Vagina (tissue), 2 donors: ENCODE measurements around the gene PCNT. TPM values are rescaled to one million over a fixed set of nuclear protein-coding genes. Genes with fewer than 3 reads are reported as not detected.
"Not testable (repeated sequence)": the region's sequence is repeated elsewhere in the genome, so short reads cannot be mapped to it uniquely, and the experiment has no call there.

Experiments used
- DNase-seq, 2 donors: peaks; one replicate each; pipeline ENCODE4 v3.0.0-alpha.2; 2017; ENCODE audit errors: extremely low spot score in 2 of 2
- H3K27ac ChIP-seq: fragments of 200-600 bp; sonication (generic); one replicate; pipeline ENCODE4 v1.5.1; 2019
- H3K27me3 ChIP-seq: fragments of 200-600 bp; sonication (generic); one replicate; pipeline ENCODE4 v1.5.1; 2019
- H3K36me3 ChIP-seq, 2 donors: fragments of 200-600 bp; sonication (generic); one replicate each; pipeline ENCODE4 v1.5.1; 2017 to 2019
- H3K4me1 ChIP-seq: fragments of 200-600 bp; sonication (generic); one replicate; pipeline ENCODE4 v1.5.1; 2019
- H3K4me3 ChIP-seq, 2 donors: fragments of 200-600 bp; sonication (generic); 1 replicate in 1 of 2; 2 replicates in 1 of 2; pipeline ENCODE4 v1.5.1; 2016 to 2019
- H3K9me3 ChIP-seq: fragments of 200-600 bp; sonication (generic); one replicate; pipeline ENCODE4 v1.5.1; 2019
- CTCF ChIP-seq, 3 experiments: fragments of 450-650 bp in 2 of 3; fragments of 200-600 bp in 1 of 3; sonication (generic) in 1 of 3; IDR thresholded peaks; one replicate each; pipeline ENCODE4 v1.5.1; 2017 to 2019; ENCODE audit warnings: antibody characterized with exemption in 3 of 3, mild to moderate bottlenecking in 2 of 3, moderate library complexity in 2 of 3
- POLR2A ChIP-seq, 2 donors: fragments of 450-650 bp; IDR thresholded peaks; one replicate each; pipeline ENCODE4 v1.6.1; 2017; ENCODE audit warnings: antibody characterized with exemption in 2 of 2, mild to moderate bottlenecking in 2 of 2, moderate library complexity in 2 of 2
- POLR2AphosphoS5 ChIP-seq, 2 donors: sonication (generic); formaldehyde crosslinking; IDR thresholded peaks; one replicate each; pipeline ENCODE4 v1.9.0; 2017; ENCODE audit warnings: antibody characterized with exemption in 2 of 2, mild to moderate bottlenecking in 2 of 2, low read depth in 1 of 2; ENCODE audit not compliant: insufficient read depth in 1 of 2
- intact Hi-C: fragments of 100-400 bp; cut with DNase I; formaldehyde crosslinking; loops from one replicate; pipeline ENCODE4 v1.15.1; 2023
- total RNA-seq: library from RNA; depleted of rRNA; stranded (reverse); fragments of >200 nt; gene quantifications from one replicate; pipeline ENCODE4 v1.2.3, GENCODE V29; 2016

The PCNT gene
- total RNA-seq, 1 donor from 2014 or later: 35.8 TPM

GRCh38 chr21:46399686-46400085, 75.7 kb downstream of the PCNT start:
- no peaks in the 10 kb centered on the region for H3K9me3 ChIP-seq
- H3K27me3 ChIP-seq: no peaks in the 10 kb centered on the region
- H3K4me1 ChIP-seq: no peaks in the 10 kb centered on the region
- no peak for DNase-seq
- TF ChIP-seq POLR2AphosphoS5 (IDR thresholded peaks at IDR 0.05; ENCODE audit: insufficient read depth in 1 of 2, low read depth in 1 of 2): no peak
- H3K36me3 ChIP-seq: peaks cover 0 to 49% of the 10 kb centered on the region in 2 donors
- intact Hi-C loops: no loop called here
- no peak overlapping the region for H3K4me3 ChIP-seq
- H3K27ac ChIP-seq: no peak overlapping the region

GRCh38 chr21:46401186-46401910, 77.4 kb downstream of the PCNT start:
- Histone ChIP-seq H3K27me3 (no peaks in the 10 kb centered on the region), H3K27ac (no peak overlapping the region), H3K9me3 (no peaks in the 10 kb centered on the region), H3K4me1 (no peaks in the 10 kb centered on the region), H3K4me3 (no peak overlapping the region), H3K36me3 (peaks cover 0 to 46% of the 10 kb centered on the region in 2 donors)
- intact Hi-C loops: no loop called here
- TF ChIP-seq POLR2AphosphoS5 (IDR thresholded peaks at IDR 0.05; ENCODE audit: insufficient read depth in 1 of 2, low read depth in 1 of 2) (no peak), CTCF (IDR thresholded peaks at IDR 0.05) (no peak), POLR2A (IDR thresholded peaks at IDR 0.05) (no peak)
- DNase-seq: no peak

- no peak for DNase-seq
- no peaks in the 10 kb centered on the region for H3K27me3 ChIP-seq
- no peaks in the 10 kb centered on the region for H3K4me1 ChIP-seq
- no peak overlapping the region for H3K4me3 ChIP-seq
- no peaks in the 10 kb centered on the region for H3K9me3 ChIP-seq
- no peak overlapping the region for H3K27ac ChIP-seq
- no peak for TF ChIP-seq CTCF (IDR thresholded peaks at IDR 0.05)
- intact Hi-C loops: no loop called here
- peaks cover 0 to 43% of the 10 kb centered on the region in 2 donors for H3K36me3 ChIP-seq
Measured at GRCh38 chr21:46402421-46402820, 78.5 kb downstream of the PCNT start.

GRCh38 chr21:46403234-46403811, 79.4 kb downstream of the PCNT start:
- H3K27ac ChIP-seq, H3K9me3 ChIP-seq, H3K4me1 ChIP-seq, intact Hi-C loops, DNase-seq, H3K4me3 ChIP-seq, H3K27me3 ChIP-seq: not testable (repeated sequence)
- H3K36me3 ChIP-seq: peaks cover 0 to 34% of the 10 kb centered on the region in 2 donors

- TF ChIP-seq POLR2A (IDR thresholded peaks at IDR 0.05) (no peak), CTCF (IDR thresholded peaks at IDR 0.05) (no peak), POLR2AphosphoS5 (IDR thresholded peaks at IDR 0.05; ENCODE audit: insufficient read depth in 1 of 2, low read depth in 1 of 2) (no peak)
- intact Hi-C loops: no loop called here
- H3K4me3 ChIP-seq: no peak overlapping the region
- peaks cover 0 to 32% of the 10 kb centered on the region in 2 donors for H3K36me3 ChIP-seq
- H3K27me3 ChIP-seq: no peaks in the 10 kb centered on the region
- DNase-seq: no peak
- no peak overlapping the region for H3K27ac ChIP-seq
- H3K9me3 ChIP-seq: no peaks in the 10 kb centered on the region
- no peaks in the 10 kb centered on the region for H3K4me1 ChIP-seq
Measured at GRCh38 chr21:46404306-46404705, 80.3 kb downstream of the PCNT start.

GRCh38 chr21:46406001-46406400, 82.0 kb downstream of the PCNT start:
- Histone ChIP-seq H3K27me3 (no peaks in the 10 kb centered on the region), H3K27ac (no peak overlapping the region), H3K4me1 (no peaks in the 10 kb centered on the region), H3K9me3 (no peaks in the 10 kb centered on the region), H3K4me3 (no peak overlapping the region), H3K36me3 (peaks cover 0 to 25% of the 10 kb centered on the region in 2 donors)
- no peak for DNase-seq
- TF ChIP-seq CTCF (IDR thresholded peaks at IDR 0.05) (no peak), POLR2AphosphoS5 (IDR thresholded peaks at IDR 0.05; ENCODE audit: insufficient read depth in 1 of 2, low read depth in 1 of 2) (no peak), POLR2A (IDR thresholded peaks at IDR 0.05) (no peak)
- intact Hi-C loops: no loop called here
